OCI-LY3 (cell line): ENCODE results near the gene LINC01488.

Experiments used
- EZH2phosphoT487 ChIP-seq: fragments of 200-600 bp; shearing (Covaris generic); IDR thresholded peaks from 2 replicates; pipeline ENCODE4 v1.6.1; 2018; ENCODE audit warnings: antibody characterized with exemption, mixed run types, low read depth
- TF ChIP-seq, protein P1 (sequence below): fragments of 200-600, 300-600 bp; sonication (generic); IDR thresholded peaks from 2 replicates; pipeline ENCODE4 v1.5.1; 2014; ENCODE audit warnings: antibody characterized with exemption, low read length, low read depth

DNA sequence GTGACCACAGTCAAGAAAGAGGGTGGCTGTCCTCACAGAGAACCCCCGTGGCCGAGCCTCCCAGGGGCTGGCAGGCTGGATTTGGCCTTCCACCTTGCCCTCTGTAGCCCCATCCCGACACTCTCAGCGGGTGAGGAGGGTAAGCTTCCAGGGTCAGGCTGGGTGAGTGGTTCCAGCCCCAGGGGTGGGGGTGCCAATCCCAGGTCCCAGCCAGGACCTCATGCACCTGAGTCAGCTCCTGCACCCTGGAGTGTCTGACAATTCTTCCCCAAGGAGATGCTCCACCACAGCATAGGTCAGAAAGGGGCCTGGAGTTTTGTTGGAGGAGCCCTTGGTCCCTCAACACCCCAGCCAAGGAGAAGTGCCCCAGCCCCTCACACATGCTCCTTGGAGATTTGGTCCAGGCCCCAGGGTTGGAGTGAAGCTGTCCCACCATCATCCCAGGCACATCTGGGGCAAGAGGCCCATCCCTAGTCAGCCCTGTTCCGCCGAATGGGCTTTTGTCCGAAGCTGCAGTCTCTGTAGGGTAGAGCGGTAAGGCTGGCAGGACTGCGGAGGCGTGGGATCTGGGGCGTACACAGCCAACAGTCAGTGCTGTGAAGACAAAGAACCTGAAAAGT is 8.4 kb downstream of the LINC01488 start:
- TF ChIP-seq, protein P1, sequence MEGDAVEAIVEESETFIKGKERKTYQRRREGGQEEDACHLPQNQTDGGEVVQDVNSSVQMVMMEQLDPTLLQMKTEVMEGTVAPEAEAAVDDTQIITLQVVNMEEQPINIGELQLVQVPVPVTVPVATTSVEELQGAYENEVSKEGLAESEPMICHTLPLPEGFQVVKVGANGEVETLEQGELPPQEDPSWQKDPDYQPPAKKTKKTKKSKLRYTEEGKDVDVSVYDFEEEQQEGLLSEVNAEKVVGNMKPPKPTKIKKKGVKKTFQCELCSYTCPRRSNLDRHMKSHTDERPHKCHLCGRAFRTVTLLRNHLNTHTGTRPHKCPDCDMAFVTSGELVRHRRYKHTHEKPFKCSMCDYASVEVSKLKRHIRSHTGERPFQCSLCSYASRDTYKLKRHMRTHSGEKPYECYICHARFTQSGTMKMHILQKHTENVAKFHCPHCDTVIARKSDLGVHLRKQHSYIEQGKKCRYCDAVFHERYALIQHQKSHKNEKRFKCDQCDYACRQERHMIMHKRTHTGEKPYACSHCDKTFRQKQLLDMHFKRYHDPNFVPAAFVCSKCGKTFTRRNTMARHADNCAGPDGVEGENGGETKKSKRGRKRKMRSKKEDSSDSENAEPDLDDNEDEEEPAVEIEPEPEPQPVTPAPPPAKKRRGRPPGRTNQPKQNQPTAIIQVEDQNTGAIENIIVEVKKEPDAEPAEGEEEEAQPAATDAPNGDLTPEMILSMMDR = no peak
- TF ChIP-seq EZH2phosphoT487 = no peak
